ENCODE data around the gene CPO.

CPO gene

DNA sequence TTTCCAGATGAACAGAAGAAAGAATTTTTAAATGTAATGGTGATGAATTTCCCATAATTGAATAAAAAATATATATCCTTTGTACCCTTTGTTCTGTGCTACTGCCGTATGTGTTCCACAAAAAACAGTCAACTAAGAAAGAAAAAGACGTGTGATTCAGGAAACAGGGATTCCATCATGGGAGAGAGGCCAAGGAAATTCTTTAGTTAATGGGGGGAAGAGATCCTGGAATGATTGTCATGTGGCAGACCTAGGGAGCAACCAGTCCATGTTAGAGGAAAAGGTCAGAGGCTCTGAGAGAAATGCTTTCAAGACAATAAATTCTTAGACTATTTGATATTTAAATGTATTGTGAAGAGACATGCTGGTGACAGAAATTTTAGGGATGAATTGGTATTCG, 76.6 kb downstream of the CPO start:
- peak; percentile 62 for DNase-seq
